DOHH2 (cell line): Measurements from ENCODE around the gene CCDC85B.

ENCODE experiments used
- CTCF ChIP-seq: fragments of 200-600 bp; sonication (generic); IDR thresholded peaks from one replicate; pipeline ENCODE4 v1.5.1; 2014; ENCODE audit warnings: antibody characterized with exemption, mild to moderate bottlenecking, low read depth, low read length; ENCODE audit not compliant: poor library complexity, severe bottlenecking
- EZH2phosphoT487 ChIP-seq: fragments of 200-600 bp; sonication (generic); IDR thresholded peaks from 2 replicates; pipeline ENCODE4 v1.6.1; 2017; ENCODE audit warnings: borderline replicate concordance, mild to moderate bottlenecking, antibody characterized with exemption, low read length, moderate library complexity, mixed read lengths

DNA sequence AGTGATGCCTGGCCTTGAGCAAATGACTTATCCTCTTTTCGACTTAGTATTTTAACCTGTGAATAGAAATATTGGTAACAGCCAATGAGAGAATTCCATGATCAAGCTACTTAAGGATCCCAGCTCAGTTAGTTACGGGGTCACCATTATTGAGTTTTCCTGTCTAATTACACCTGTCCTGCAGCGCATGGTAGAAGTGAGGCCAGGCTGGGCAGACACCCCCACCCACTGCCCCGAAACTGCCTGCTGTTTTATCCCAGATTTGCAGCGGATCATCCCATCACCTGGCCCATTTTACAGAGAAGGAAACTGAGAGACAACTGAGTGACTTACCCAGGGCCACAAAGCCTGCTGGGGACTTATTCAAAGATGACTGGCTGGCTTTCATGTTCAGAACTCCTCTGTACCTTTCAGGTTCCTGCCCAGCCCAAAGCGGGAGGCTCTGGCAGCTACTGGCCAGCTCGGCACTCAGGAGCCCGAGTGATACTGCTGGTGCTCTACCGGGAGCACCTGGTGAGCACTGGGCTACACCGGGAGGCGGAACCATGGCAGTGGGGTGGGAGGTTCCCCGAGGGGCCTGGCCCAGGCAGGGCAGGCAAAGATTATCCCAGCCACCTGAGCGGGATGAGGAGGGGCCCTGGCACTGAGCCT lies 28.8 kb upstream of the CCDC85B start:
- TF ChIP-seq CTCF (no peak), EZH2phosphoT487 (no peak)
